CD14-positive monocyte (primary cell): ENCODE data around the gene GLYATL1. TPM values are rescaled to one million over a fixed set of nuclear protein-coding genes. Genes with fewer than 3 reads are reported as not detected.

Source experiments
- DNase-seq, 3 donors: peaks; one replicate each; pipeline ENCODE4 v3.0.0-alpha.2; 2011 to 2022
- H2AFZ ChIP-seq: 2 replicates; pipeline ENCODE4 v1.6.0; 2012; ENCODE audit warnings: mild to moderate bottlenecking, low read depth, low read length, inconsistent platforms; ENCODE audit not compliant: insufficient read depth, poor library complexity, severe bottlenecking
- H3K27ac ChIP-seq, 2 donors: 1 replicate in 1 of 2; 2 replicates in 1 of 2; pipeline ENCODE4 v1.5.1; 2012 to 2013; ENCODE audit warnings: low read length in 2 of 2, control low read depth in 1 of 2, inconsistent platforms in 1 of 2, low read depth in 1 of 2, mild to moderate bottlenecking in 1 of 2
- H3K27me3 ChIP-seq, 2 donors: one replicate each; pipeline versions ENCODE4 v1.6.0 to v1.6.1; 2011 to 2013; ENCODE audit warnings: low read length in 2 of 2; ENCODE audit not compliant: control insufficient read depth in 2 of 2, insufficient read depth in 2 of 2
- H3K36me3 ChIP-seq, 2 donors: replicated peaks in 1 of 2; 1 replicate in 1 of 2; 2 replicates in 1 of 2; pipeline versions ENCODE4 v1.5.1 to v1.6.1; 2012 to 2013; ENCODE audit warnings: low read length in 2 of 2, control low read depth in 1 of 2, inconsistent platforms in 1 of 2, mild to moderate bottlenecking in 1 of 2; ENCODE audit not compliant: insufficient read depth in 2 of 2, control insufficient read depth in 1 of 2
- H3K4me1 ChIP-seq, 2 donors: 1 replicate in 1 of 2; 2 replicates in 1 of 2; pipeline versions ENCODE4 v1.5.1 to v1.6.1; 2012 to 2013; ENCODE audit warnings: low read length in 2 of 2, control low read depth in 1 of 2, inconsistent platforms in 1 of 2, mild to moderate bottlenecking in 1 of 2, moderate library complexity in 1 of 2; ENCODE audit not compliant: insufficient read depth in 2 of 2, control insufficient read depth in 1 of 2
- H3K4me2 ChIP-seq: replicated peaks from 2 replicates; pipeline ENCODE3; 2012; ENCODE audit warnings: low read length, moderate library complexity, mild to moderate bottlenecking; ENCODE audit not compliant: poor library complexity, severe bottlenecking; ENCODE audit errors: extremely low read depth
- H3K4me3 ChIP-seq, 3 experiments: fragments of 200-600 bp in 1 of 3; sonication (generic) in 1 of 3; replicated peaks in 1 of 3; 1 replicate in 2 of 3; 2 replicates in 1 of 3; pipeline ENCODE4 v1.5.1; 2011 to 2013; ENCODE audit warnings: low read length in 3 of 3, mild to moderate bottlenecking in 3 of 3, control low read depth in 2 of 3, low read depth in 2 of 3, inconsistent platforms in 1 of 3, moderate library complexity in 1 of 3
- H3K79me2 ChIP-seq: 2 replicates; pipeline ENCODE4 v1.6.0; 2012; ENCODE audit warnings: mild to moderate bottlenecking, control low read depth, inconsistent platforms, low read length, moderate library complexity; ENCODE audit not compliant: insufficient read depth
- H3K9ac ChIP-seq: 2 replicates; pipeline ENCODE4 v1.6.0; 2017; ENCODE audit warnings: low read length, mild to moderate bottlenecking; ENCODE audit not compliant: insufficient read depth, poor library complexity, severe bottlenecking
- H3K9me3 ChIP-seq, 2 donors: replicated peaks in 1 of 2; 1 replicate in 1 of 2; 2 replicates in 1 of 2; pipeline versions ENCODE4 v1.5.1 to v1.6.1; 2012 to 2013; ENCODE audit warnings: low read length in 2 of 2, control low read depth in 1 of 2; ENCODE audit not compliant: control insufficient read depth in 1 of 2, insufficient read depth in 1 of 2
- H4K20me1 ChIP-seq: 2 replicates; pipeline ENCODE4 v1.6.0; 2012; ENCODE audit warnings: mild to moderate bottlenecking, low read length, control low read depth, moderate library complexity; ENCODE audit not compliant: insufficient read depth
- H3K27ac Mint-ChIP-seq, 7 donors: one replicate each; pipeline ENCODE4 v1.8.0; 2020; ENCODE audit warnings: mild to moderate bottlenecking in 7 of 7, mixed read lengths in 7 of 7, moderate library complexity in 6 of 7, inconsistent platforms in 2 of 7
- H3K27me3 Mint-ChIP-seq, 3 donors: one replicate each; pipeline ENCODE4 v1.8.0; 2021 to 2022; ENCODE audit warnings: low read depth in 3 of 3, mild to moderate bottlenecking in 3 of 3, mixed read lengths in 3 of 3, moderate library complexity in 3 of 3, inconsistent platforms in 1 of 3
- H3K36me3 Mint-ChIP-seq, 2 donors: one replicate each; pipeline ENCODE4 v1.8.0; 2020; ENCODE audit warnings: mixed read lengths in 2 of 2, inconsistent platforms in 1 of 2, mild to moderate bottlenecking in 1 of 2
- H3K4me1 Mint-ChIP-seq: one replicate; pipeline ENCODE4 v1.8.0; 2020; ENCODE audit warnings: mild to moderate bottlenecking, mixed read lengths
- H3K4me3 Mint-ChIP-seq, 2 donors: one replicate each; pipeline ENCODE4 v1.8.0; 2020; ENCODE audit warnings: mild to moderate bottlenecking in 2 of 2, mixed read lengths in 2 of 2, moderate library complexity in 1 of 2
- H3K9me3 Mint-ChIP-seq, 7 donors: one replicate each; pipeline ENCODE4 v1.8.0; 2020 to 2022; ENCODE audit warnings: mixed read lengths in 7 of 7, mild to moderate bottlenecking in 6 of 7, moderate library complexity in 6 of 7, inconsistent platforms in 2 of 7
- WGBS: methylation state at CpG from one replicate; pipeline ENCODE4 v1.1.5; 2013; ENCODE audit warnings: missing lambda C conversion rate; ENCODE audit not compliant: insufficient coverage; 5-methylcytosine and 5-hydroxymethylcytosine counted together
- intact Hi-C, 2 donors: fragments of 100-400 bp; cut with micrococcal nuclease; formaldehyde crosslinking; loops; one replicate each; pipeline versions ENCODE4 v1.15.0 to v1.15.1; 2023
- polyA plus RNA-seq, 3 donors: library from polyadenylated mRNA; depleted of rRNA in 1 of 3; unstranded in 2 of 3; stranded (reverse) in 1 of 3; fragments of 300-500 nt in 2 of 3; fragments of >200 nt in 1 of 3; fragmentation: Illumina TruSeq in 2 of 3; gene quantifications; 1 replicate in 2 of 3; 2 replicates in 1 of 3; pipeline ENCODE4 v1.2.3, GENCODE V29; 2012 to 2021
- TF ChIP-seq, protein P1 (sequence below): fragments of 200-600 bp; IDR thresholded peaks from one replicate; pipeline ENCODE4 v1.8.0; 2022; ENCODE audit warnings: antibody characterized with exemption, mild to moderate bottlenecking

Gene GLYATL1
- polyA plus RNA-seq, 3 donors: not detected

DNA sequence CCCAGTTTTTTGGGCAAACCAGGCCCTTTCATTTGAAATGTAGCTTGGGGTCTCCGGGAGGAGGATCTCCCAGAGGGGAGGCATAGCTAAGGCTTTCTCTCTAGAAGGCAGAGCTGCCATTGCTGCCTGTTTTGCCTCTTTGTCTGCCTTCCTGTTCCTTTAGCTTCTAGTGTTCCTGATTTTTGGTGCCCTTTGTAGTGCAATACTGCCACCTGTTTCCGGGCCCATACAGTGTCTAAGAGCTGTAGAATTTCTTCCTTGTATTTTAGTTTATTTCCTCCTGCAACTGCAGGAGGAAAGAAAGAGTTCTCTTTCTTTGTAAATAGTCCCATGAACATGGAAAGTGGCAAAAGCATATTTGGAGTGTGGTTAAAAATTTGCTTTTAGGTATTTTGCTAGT is 19.3 kb upstream of the GLYATL1 start:
- H3K9me3 Mint-ChIP-seq: peaks cover 23 to 32% (median 28%) of the 10 kb centered on the region in 7 donors
- Histone ChIP-seq H3K79me2 (no peaks in the 10 kb centered on the region), H3K36me3 (no peaks in the 10 kb centered on the region), H3K27ac (no peak overlapping the region), H4K20me1 (no peaks in the 10 kb centered on the region), H3K27me3 (no peaks in the 10 kb centered on the region), H3K4me2 (no peak overlapping the region), H3K4me3 (no peak overlapping the region), H2AFZ (no peak overlapping the region), H3K4me1 (peaks cover 0 to 14% of the 10 kb centered on the region in 2 donors), H3K9ac (no peak overlapping the region), H3K9me3 (peaks cover 20 to 21% of the 10 kb centered on the region in 2 donors)
- H3K27me3 Mint-ChIP-seq: peaks cover 0 to 4% (median 3%) of the 10 kb centered on the region in 3 donors
- no peak for DNase-seq
- peaks cover 15% of the 10 kb centered on the region for H3K4me1 Mint-ChIP-seq
- no peaks in the 10 kb centered on the region for H3K36me3 Mint-ChIP-seq
- no CpG with 5 or more reads among the region's 2 CpGs for WGBS
- intact Hi-C loops: no loop called here
- H3K4me3 Mint-ChIP-seq: no peak overlapping the region
- no peak overlapping the region for H3K27ac Mint-ChIP-seq
- TF ChIP-seq, protein P1, sequence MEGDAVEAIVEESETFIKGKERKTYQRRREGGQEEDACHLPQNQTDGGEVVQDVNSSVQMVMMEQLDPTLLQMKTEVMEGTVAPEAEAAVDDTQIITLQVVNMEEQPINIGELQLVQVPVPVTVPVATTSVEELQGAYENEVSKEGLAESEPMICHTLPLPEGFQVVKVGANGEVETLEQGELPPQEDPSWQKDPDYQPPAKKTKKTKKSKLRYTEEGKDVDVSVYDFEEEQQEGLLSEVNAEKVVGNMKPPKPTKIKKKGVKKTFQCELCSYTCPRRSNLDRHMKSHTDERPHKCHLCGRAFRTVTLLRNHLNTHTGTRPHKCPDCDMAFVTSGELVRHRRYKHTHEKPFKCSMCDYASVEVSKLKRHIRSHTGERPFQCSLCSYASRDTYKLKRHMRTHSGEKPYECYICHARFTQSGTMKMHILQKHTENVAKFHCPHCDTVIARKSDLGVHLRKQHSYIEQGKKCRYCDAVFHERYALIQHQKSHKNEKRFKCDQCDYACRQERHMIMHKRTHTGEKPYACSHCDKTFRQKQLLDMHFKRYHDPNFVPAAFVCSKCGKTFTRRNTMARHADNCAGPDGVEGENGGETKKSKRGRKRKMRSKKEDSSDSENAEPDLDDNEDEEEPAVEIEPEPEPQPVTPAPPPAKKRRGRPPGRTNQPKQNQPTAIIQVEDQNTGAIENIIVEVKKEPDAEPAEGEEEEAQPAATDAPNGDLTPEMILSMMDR: no peak

DNA sequence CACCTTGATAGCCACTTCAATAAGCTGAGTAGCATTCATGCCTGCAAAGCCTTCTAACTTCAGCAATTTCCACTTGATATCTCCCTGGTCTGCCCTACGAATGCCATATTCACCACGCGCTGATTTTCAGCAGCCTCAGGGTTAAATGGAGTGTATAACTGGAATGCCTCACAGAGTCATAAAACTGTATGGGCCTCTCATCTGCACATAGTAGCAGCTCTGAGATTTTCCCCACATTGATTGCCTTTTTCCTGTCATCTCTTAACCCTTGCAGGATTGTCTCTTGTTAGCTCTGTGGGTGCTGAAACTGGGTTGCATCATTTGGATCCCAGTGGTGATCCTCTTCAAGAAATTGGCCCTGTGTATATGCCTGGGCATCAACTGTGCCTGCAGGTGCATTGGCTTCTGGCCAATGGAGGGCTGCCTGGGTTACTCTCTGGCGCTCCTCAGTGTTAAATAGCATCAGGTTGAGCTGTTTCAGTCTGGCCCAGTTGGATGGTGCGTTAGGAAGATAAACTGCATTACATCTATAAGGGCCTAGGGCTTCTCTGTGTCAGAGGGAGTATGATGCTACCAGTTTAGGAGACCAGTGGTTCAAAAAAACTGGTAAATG is 17.4 kb upstream of the GLYATL1 start:
- no peak overlapping the region for H3K4me2 ChIP-seq
- no peak overlapping the region for H3K9ac ChIP-seq
- no peak for DNase-seq
- Mint-ChIP-seq H3K9me3 (peaks cover 14 to 21% (median 14%) of the 10 kb centered on the region in 7 donors), H3K4me3 (no peak overlapping the region), H3K27me3 (peaks cover 2 to 4% (median 3%) of the 10 kb centered on the region in 3 donors), H3K27ac (peak overlapping the region in 1 of 7 donors; percentile 61), H3K36me3 (no peaks in the 10 kb centered on the region), H3K4me1 (peaks cover 15% of the 10 kb centered on the region)
- H3K4me3 ChIP-seq: no peak overlapping the region
- no peaks in the 10 kb centered on the region for H3K36me3 ChIP-seq
- intact Hi-C loops: no loop called here
- 76% methylated on average over 2 of the region's 5 CpGs for WGBS
- no peaks in the 10 kb centered on the region for H4K20me1 ChIP-seq
- peaks cover 0 to 14% of the 10 kb centered on the region in 2 donors for H3K4me1 ChIP-seq
- no peaks in the 10 kb centered on the region for H3K27me3 ChIP-seq
- H3K79me2 ChIP-seq: no peaks in the 10 kb centered on the region
- H3K9me3 ChIP-seq: peaks cover 10 to 13% of the 10 kb centered on the region in 2 donors
- no peak overlapping the region for H2AFZ ChIP-seq
- no peak overlapping the region for H3K27ac ChIP-seq
- TF ChIP-seq, protein P1: no peak
